ENCODE data around the gene FLVCR1.

- TF ChIP-seq POLR2A (IDR thresholded peaks at IDR 0.05) (no peak), CTCF (IDR thresholded peaks at IDR 0.05) (peak in 1 of 6 experiments; percentile 24), POLR2AphosphoS5 (IDR thresholded peaks at IDR 0.05) (no peak)
These were observed 62.8 kb downstream of the FLVCR1 start for GRCh38 chr1:212920896-212921295.

All from upper lobe of left lung (tissue), 4 donors.